HL-60 (cell line): ENCODE results near the gene RPL35.

ENCODE experiments used
- POLR2AphosphoS5 ChIP-seq: IDR thresholded peaks from 2 replicates; pipeline ENCODE4 v1.6.1; 2012; ENCODE audit warnings: low read depth
- SPI1 ChIP-seq: IDR thresholded peaks from 2 replicates; pipeline ENCODE4 v1.6.1; 2012; ENCODE audit warnings: low read depth, mild to moderate bottlenecking, borderline replicate concordance
- TF ChIP-seq, protein P1 (sequence below): IDR thresholded peaks from one replicate; pipeline ENCODE4 v1.5.1; 2011; ENCODE audit warnings: low read length, control low read depth, inconsistent platforms; ENCODE audit not compliant: insufficient read depth
- TF ChIP-seq, protein P2 (sequence below): IDR thresholded peaks from 2 replicates; pipeline ENCODE4 v1.6.1; 2012; ENCODE audit warnings: low read depth; ENCODE audit not compliant: insufficient replicate concordance

- TF ChIP-seq SPI1 (no peak), POLR2AphosphoS5 (no peak)
- TF ChIP-seq, protein P1, sequence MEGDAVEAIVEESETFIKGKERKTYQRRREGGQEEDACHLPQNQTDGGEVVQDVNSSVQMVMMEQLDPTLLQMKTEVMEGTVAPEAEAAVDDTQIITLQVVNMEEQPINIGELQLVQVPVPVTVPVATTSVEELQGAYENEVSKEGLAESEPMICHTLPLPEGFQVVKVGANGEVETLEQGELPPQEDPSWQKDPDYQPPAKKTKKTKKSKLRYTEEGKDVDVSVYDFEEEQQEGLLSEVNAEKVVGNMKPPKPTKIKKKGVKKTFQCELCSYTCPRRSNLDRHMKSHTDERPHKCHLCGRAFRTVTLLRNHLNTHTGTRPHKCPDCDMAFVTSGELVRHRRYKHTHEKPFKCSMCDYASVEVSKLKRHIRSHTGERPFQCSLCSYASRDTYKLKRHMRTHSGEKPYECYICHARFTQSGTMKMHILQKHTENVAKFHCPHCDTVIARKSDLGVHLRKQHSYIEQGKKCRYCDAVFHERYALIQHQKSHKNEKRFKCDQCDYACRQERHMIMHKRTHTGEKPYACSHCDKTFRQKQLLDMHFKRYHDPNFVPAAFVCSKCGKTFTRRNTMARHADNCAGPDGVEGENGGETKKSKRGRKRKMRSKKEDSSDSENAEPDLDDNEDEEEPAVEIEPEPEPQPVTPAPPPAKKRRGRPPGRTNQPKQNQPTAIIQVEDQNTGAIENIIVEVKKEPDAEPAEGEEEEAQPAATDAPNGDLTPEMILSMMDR: no peak
- TF ChIP-seq, protein P2, sequence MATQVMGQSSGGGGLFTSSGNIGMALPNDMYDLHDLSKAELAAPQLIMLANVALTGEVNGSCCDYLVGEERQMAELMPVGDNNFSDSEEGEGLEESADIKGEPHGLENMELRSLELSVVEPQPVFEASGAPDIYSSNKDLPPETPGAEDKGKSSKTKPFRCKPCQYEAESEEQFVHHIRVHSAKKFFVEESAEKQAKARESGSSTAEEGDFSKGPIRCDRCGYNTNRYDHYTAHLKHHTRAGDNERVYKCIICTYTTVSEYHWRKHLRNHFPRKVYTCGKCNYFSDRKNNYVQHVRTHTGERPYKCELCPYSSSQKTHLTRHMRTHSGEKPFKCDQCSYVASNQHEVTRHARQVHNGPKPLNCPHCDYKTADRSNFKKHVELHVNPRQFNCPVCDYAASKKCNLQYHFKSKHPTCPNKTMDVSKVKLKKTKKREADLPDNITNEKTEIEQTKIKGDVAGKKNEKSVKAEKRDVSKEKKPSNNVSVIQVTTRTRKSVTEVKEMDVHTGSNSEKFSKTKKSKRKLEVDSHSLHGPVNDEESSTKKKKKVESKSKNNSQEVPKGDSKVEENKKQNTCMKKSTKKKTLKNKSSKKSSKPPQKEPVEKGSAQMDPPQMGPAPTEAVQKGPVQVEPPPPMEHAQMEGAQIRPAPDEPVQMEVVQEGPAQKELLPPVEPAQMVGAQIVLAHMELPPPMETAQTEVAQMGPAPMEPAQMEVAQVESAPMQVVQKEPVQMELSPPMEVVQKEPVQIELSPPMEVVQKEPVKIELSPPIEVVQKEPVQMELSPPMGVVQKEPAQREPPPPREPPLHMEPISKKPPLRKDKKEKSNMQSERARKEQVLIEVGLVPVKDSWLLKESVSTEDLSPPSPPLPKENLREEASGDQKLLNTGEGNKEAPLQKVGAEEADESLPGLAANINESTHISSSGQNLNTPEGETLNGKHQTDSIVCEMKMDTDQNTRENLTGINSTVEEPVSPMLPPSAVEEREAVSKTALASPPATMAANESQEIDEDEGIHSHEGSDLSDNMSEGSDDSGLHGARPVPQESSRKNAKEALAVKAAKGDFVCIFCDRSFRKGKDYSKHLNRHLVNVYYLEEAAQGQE: no peak
Measured at GRCh38 chr9:124813041-124813440, 48.7 kb downstream of the RPL35 start.
